NCI-H446 (cell line): Measurements from ENCODE around the gene BMPER.

Experiments used
- DNase-seq, 2 experiments: peaks; one replicate each; lab custom pipeline; 2025; lab: John Stamatoyannopoulos, UW

Gene BMPER

DNA sequence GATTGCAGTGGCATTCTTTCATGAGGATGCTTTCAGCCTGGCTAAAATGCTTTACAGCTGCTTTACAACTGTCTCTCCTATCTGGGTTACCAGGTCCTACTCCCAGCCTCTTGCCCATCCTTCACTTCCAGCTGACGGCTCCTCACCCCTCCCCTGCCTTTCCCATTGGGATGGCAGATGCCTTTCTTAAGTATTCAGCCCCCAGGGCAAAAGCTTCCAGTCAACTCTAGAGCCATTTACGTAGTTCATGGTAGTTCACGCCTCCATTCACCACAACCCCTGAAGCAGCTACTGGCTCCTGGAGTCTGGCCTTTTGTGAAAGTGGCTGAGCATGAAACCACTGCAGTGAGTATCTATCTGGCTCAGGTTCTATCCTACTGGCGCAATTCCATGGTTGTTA lies 17.2 kb upstream of the BMPER start:
- no peak for DNase-seq

DNA sequence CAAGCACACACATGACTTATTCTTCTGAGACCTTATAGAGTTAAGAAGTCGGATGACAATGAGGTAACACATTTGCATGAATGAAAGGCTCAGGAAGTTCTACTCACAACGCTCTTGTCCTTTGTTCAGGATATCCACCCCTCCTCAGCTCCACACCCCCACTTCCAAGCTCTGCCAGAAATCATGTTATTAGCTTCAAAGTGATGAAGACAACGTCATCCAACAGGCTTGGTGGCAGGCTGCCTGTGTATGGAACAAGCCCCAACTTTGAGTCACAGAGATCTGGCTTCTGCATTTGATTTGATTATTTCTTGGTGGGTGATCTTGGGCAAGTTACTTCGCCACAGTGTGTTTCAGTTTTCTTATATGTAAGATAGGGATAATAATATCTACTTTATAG lies 12.4 kb upstream of the BMPER start:
- no peak for DNase-seq

- no peak for DNase-seq
These were observed 12.0 kb upstream of the BMPER start for GRCh38 chr7:33893377-33893776.

- peak; percentile 48 to 86 for DNase-seq
These were observed 10.1 kb upstream of the BMPER start for GRCh38 chr7:33895025-33895804.

DNA sequence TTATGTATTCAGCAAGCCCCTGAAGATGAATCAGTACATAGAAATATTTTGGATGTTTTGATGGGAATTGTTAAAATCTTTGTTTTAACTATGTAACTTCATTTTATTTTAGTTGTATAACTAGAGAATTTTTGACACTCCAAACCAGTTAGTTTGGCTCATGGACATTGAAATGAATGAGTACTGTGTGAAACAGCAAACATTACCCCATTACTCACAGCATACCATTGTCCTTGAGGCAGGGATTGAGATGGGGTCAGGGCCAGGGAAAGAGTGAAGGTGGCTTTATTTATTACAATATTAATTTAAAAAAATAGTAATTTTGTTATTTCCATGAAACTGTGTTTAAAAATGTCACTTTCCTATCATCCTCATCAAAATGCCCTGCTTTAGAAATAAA lies 4.8 kb upstream of the BMPER start:
- no peak for DNase-seq

DNA sequence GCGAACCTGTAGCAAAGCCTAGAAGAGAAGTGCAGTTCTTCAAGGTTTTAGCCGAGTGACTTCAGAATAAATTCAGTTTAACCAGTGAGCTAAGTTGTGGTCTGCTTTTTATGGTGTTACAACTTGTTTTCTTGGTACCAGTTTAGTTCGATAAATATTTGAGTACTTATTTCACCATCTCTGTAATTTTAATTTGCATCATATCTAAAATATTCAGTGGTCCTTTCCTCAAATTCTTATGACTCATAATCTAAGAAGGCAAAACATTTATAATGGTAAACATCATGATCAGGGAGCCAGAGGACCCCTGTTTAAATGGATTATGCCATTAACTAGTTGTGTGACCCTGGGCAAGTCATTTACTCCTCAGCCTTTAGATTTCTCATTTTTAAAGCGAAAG lies 4.1 kb upstream of the BMPER start:
- no peak for DNase-seq

DNA sequence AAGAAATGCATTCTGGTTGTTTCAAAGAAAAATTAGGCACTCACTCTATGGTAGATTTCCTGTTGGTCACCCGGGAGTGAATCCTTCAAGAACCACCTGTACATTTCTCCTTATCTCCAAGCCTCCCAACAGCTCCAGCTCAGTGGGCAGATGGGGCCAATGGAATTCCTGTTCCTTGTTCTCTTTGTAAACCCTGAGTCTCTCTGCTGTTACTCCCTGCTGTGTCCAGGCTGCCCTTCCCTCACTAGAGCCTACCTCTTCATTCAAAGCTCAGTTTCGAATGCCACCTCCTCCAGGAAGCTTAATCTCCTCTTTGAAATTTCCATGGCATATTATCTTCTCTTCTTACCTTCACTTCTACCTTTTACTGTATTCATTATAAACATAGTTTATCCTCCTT lies 3.5 kb upstream of the BMPER start:
- no peak for DNase-seq

DNA sequence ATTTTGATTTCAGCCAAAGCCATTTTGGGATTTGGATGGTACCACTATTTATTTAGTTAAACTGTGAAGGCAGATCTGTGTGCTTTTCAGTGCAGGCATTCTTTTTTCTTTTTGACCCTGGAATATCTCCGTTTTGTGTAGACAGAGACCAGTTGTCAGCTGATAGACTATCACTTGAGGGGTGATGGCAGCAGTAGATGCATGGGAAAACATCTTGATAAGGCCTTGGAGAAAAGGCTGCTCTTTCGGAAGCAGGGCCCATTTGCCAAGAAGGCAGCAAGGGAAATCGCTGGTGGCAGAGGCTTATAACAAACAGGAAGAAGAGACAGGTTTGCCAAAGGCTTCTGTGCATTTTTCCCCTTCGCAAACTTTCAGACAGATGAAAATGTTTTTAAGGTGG lies 2.6 kb upstream of the BMPER start:
- DNase-seq, result no peak

DNA sequence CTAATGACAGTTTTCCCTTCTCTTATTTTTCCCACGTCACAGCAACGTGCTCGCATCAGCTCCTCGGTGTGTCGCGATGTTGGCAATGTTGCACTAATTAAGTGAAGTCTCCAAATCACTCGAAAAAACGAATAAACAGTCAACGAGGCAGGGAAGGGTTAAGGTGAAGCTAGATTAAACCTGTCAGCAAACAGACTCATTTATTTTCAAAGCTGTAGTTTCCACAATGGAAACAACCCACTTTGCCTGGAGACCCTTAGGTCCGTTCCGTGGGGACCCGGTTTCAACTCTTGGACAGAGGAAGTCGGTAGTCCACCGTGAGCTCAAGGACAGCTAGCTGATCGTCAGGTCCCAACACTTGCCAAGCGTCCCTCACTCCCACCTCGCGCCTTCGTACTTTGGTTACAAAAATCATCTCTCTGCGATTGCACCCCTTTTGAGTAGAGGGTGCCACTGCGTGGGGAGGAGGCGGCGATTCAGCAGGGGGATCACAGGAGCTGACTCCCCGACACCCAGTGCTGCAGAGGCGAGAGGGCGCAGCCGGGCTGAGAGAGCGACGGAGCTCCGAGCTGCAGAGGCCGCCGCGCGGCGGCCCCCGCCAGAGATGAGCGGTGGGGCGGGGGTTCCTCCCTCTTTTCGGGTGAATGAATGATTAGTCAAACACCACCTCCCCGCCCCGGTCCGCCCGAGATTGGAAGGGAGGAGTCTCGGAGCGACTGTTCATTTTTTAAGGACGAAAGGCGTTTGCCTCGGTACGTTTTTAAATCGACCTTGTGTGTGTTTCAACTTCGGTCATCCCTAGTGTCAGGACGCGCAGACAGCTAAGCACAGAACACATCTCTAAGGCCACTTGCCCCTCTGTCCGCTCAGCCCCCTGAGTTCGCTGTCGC lies 1.3 kb upstream of the BMPER start:
- DNase-seq, result no peak

DNA sequence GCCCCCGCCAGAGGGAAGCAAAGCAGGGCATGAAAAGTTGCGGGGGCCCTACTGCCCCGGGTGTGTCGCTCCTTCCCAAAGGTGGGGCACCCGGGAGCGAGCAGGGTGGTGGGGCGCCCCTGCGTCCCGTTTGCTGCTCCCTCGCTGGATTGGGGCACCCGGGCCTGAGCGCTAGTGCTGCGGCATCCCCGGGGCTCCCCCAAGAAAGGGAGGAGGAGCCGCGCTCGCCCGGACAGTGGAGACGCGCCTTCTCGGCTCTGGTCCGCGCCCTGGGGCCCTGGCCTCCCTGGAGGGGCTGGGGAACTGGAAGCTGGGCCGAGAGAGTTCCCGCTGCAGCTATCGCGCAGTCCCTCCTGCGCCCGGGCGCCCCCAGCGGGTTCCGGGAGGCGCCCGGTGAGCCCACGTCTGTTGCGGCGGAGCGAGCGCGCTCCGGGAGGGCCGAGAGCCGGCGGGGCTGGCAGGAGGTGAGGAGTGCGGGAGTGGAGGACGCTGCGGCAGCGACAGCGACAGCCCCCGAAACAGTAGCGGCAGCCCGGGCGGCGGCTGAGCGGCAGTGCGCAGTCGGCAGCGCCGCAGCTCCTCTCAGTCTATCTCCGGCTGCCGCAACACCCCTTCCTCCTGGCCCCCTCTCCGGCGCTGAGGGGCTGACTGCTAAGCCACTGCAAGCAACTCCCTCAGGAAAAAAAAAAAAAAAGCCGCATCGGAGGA lies 504 bp upstream of the BMPER start:
- DNase-seq, result peak in 1 of 2 experiments; percentile 21

- no peak for DNase-seq
These were observed 1.4 kb downstream of the BMPER start for GRCh38 chr7:33906697-33907096.

GRCh38 chr7:33907625-33908024 lies 2.3 kb downstream of the BMPER start:
- DNase-seq, result no peak

DNA sequence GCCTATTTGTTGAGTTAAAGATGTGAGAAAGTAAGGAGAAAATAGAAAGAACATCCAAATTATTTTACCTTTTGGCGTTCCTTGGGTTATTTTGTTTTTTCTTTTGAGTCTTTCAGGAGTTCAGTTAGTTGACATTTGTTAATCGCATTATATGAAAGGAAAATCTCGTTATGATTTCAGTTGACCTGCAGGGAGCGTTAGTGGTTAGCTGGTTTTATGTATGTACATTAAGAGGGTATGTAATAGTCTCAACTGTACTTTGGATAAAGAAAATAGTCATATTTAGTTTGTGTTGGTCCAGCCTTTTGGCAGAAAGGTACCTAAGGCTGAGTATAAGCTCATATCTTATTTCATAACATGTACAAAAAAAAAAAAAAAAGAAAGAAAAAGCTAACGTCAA lies 4.0 kb downstream of the BMPER start:
- no peak for DNase-seq

DNA sequence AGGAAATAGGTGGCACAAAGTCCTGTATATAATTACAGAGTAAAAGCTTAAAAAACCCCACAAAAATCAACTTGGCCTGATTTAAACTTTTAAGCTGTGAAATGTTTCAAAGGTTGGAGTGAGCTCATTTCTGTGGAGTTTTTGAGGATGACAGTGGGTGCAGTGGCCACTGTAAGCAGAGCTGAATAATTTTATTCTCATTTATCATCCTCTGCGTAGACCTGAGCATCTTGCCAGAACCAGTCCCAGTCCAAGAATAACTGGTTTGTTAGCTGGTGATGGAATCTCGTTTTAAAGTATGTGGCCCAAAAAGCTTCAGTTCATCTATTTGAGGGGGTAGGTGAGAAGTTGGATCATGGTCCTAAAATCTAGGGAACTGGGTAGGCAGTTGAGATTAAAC lies 4.4 kb downstream of the BMPER start:
- no peak for DNase-seq

- no peak for DNase-seq
These were observed 5.4 kb downstream of the BMPER start for GRCh38 chr7:33910756-33911155.

DNA sequence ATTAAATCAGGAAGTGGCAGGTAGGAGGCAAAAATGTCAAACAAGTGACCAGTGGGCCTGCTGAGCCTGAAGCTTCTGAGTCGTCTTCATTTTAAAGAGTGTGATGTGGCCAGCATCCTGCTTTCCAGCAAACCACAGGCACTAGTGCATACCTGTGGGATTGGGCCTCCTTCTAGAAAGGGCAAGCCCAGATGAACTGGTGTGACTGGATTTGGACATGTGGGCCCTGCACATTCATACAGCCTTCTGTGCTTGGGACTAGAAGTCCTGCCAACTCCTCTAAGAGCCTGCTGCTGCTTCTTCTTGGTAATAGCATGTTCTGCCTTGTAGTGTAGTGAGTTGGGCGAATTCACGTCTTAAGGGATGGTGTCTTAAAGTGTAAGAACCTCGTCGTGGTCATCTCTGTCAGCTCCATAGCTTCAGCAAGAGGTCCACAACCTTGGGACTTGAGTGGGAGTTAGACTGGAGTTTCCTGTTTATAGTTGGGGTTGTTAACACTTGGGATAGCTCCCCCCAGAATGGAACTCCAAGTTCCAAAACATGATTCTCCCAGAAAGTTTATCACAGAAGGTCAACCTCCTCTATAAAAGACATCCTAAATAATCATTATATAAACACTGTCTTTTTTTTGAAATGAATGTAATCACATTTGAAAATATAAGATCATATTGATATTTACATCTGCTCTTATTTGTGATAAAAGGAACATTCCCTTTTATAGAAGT lies 11.2 kb downstream of the BMPER start:
- no peak for DNase-seq

DNA sequence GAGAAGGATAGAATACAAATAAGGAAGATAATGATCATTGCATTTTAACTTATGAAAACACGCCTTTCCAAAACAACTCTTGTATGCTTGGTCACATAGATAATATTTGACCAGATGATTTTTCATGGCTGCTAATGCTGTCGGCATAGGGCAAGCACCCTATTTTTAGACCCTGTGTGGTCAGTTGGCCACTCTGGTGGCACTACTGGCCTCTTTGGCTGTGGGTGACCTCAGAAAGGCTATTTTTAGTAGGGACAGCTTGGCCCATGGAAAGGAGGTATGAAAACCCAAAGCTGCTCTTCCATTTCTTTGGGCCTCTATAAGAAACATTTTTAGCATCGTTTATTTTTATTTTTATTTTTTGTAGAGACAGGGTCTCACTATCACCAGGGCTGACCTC lies 12.3 kb downstream of the BMPER start:
- DNase-seq, result no peak

GRCh38 chr7:33918438-33919143 lies 13.3 kb downstream of the BMPER start:
- no peak for DNase-seq

DNA sequence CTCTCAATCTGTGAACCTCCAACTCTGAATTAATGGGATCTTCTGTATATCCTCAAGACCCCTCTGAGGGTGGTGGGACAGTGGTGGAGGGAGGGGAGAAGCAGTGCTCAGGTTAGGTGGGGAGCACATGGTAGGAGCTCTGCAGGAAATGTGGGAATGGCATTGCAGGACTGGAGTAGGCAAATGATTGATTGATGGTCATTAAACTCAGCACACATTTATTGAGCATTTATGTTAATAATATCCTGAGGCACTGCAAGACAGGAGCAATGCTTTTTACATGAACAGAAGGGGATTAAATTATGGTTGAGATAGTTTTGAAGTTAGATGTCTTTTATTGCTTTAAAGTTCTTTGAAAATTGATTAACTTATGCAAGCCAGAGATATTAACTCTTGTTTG lies 14.1 kb downstream of the BMPER start:
- DNase-seq, result no peak

DNA sequence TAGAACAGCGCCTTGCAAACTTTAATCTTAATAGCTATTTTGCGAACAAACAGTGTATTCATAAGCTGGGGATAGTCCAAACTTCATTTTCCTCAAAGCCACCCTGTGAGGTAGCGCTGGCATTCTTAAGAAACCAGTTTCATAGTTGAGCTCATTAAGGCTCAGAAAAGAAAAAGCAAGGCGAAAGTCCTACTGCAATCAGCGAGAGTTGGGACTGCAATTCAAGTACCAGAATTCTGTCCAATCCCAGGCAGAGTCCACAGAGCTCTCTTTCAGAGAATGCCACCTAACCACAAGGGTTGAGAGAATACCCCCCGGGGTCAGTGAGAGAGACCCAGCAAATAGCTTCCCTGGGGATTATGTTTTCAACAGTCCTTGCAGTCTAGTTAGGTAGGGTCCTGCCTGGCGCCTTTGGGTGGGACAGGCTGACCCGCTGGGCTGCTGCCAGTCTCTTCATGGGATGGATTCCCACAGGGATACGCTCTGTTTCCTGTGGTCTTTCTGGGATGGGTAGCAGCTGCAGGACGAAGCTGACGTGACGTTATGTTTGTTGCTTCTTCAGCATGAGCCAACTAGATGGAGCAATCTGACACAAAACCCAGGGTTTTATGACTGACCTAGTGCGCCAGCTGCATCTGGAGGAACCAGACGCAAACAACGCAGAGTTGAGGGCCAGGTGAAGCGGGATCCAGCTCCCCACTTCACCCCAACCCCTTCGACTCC lies 16.0 kb downstream of the BMPER start:
- no peak for DNase-seq

DNA sequence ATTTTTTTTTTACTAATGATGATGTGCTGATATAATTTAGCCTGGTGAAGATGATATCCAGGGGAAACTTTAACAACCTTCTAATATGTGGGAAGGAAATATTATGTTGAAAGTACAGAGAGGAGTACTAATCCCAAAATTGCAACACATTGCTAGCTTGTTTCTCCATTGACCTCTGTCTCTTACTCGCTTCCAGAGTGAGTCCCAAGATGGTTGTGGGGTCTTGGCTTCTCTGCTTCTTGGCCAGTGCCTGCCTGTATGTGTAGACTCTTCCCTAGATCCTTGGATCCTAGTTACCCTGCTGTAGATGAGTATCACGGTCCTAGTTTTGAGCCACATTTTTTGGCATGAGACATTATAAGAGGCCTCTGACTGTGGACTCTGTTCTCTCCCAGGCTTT lies 17.5 kb downstream of the BMPER start:
- DNase-seq, result no peak
